Liver (tissue), 9 donors: Measurements from ENCODE around the gene PRICKLE4. TPM values are rescaled to one million over a fixed set of nuclear protein-coding genes. Genes with fewer than 3 reads are reported as not detected.
"Not testable (repeated sequence)": the region's sequence is repeated elsewhere in the genome, so short reads cannot be mapped to it uniquely, and the experiment has no call there.

Source experiments
- DNase-seq: peaks from one replicate; pipeline ENCODE4 v3.0.0-alpha.2; 2017; ENCODE audit warnings: low spot score
- H3K27ac ChIP-seq, 2 donors: one replicate each; pipeline ENCODE4 v1.7.0; 2013; ENCODE audit warnings: inconsistent platforms in 2 of 2, low read length in 2 of 2, control low read depth in 1 of 2, low read depth in 1 of 2, mild to moderate bottlenecking in 1 of 2
- H3K27me3 ChIP-seq, 4 donors: one replicate each; pipeline versions ENCODE4 v1.6.1 to v1.7.0; 2013; ENCODE audit warnings: low read length in 3 of 4, inconsistent platforms in 1 of 4, mild to moderate bottlenecking in 1 of 4, moderate library complexity in 1 of 4; ENCODE audit not compliant: control insufficient read depth in 4 of 4, insufficient read depth in 4 of 4
- H3K36me3 ChIP-seq, 4 donors: one replicate each; pipeline versions ENCODE4 v1.6.1 to v1.7.0; 2013; ENCODE audit warnings: low read length in 3 of 4, mild to moderate bottlenecking in 3 of 4, low read depth in 1 of 4, moderate library complexity in 1 of 4; ENCODE audit not compliant: control insufficient read depth in 4 of 4, insufficient read depth in 3 of 4
- H3K4me1 ChIP-seq, 4 donors: one replicate each; pipeline versions ENCODE4 v1.6.1 to v1.7.0; 2013; ENCODE audit warnings: low read length in 3 of 4, mild to moderate bottlenecking in 3 of 4, moderate library complexity in 1 of 4; ENCODE audit not compliant: control insufficient read depth in 4 of 4, insufficient read depth in 4 of 4
- H3K4me3 ChIP-seq, 3 donors: one replicate each; pipeline versions ENCODE4 v1.6.1 to v1.7.0; 2013; ENCODE audit warnings: low read length in 3 of 3, control low read depth in 1 of 3, low read depth in 1 of 3, mild to moderate bottlenecking in 1 of 3
- H3K9ac ChIP-seq, 2 donors: one replicate each; pipeline ENCODE4 v1.7.0; 2013; ENCODE audit warnings: low read length in 2 of 2, mild to moderate bottlenecking in 2 of 2, moderate library complexity in 2 of 2, control low read depth in 1 of 2, low read depth in 1 of 2
- H3K9me3 ChIP-seq, 4 donors: one replicate each; pipeline versions ENCODE4 v1.6.1 to v1.7.0; 2013; ENCODE audit warnings: low read length in 3 of 4; ENCODE audit not compliant: control insufficient read depth in 4 of 4
- FOXA1 ChIP-seq: IDR thresholded peaks from 2 replicates; pipeline ENCODE4 v1.6.1; 2016; ENCODE audit warnings: antibody characterized with exemption
- FOXA2 ChIP-seq: IDR thresholded peaks from 2 replicates; pipeline ENCODE4 v1.6.1; 2016; ENCODE audit warnings: antibody characterized with exemption
- GABPA ChIP-seq, 2 donors: IDR thresholded peaks in 1 of 2; conservative IDR thresholded peaks in 1 of 2; 2 replicates each; pipeline ENCODE4 v1.6.1; 2016; ENCODE audit warnings: antibody characterized with exemption in 2 of 2, mild to moderate bottlenecking in 1 of 2, moderate library complexity in 1 of 2
- HNF4A ChIP-seq, 2 donors: conservative IDR thresholded peaks; 2 replicates each; pipeline ENCODE4 v1.6.1; 2016; ENCODE audit warnings: antibody characterized with exemption in 2 of 2, mild to moderate bottlenecking in 2 of 2
- HNF4G ChIP-seq: IDR thresholded peaks from 2 replicates; pipeline ENCODE4 v1.6.1; 2016; ENCODE audit warnings: antibody characterized with exemption
- JUND ChIP-seq, 2 donors: IDR thresholded peaks; 2 replicates each; pipeline ENCODE4 v1.6.1; 2016; ENCODE audit warnings: antibody characterized with exemption in 2 of 2
- NR2F2 ChIP-seq: IDR thresholded peaks from 2 replicates; pipeline ENCODE4 v1.6.1; 2016; ENCODE audit warnings: antibody characterized with exemption
- RAD21 ChIP-seq, 2 donors: IDR thresholded peaks; 2 replicates each; pipeline ENCODE4 v1.6.1; 2016; ENCODE audit warnings: antibody characterized with exemption in 2 of 2, mild to moderate bottlenecking in 2 of 2
- REST ChIP-seq: IDR thresholded peaks from 2 replicates; pipeline ENCODE4 v1.6.1; 2016; ENCODE audit warnings: antibody characterized with exemption, mild to moderate bottlenecking
- RXRA ChIP-seq, 2 donors: IDR thresholded peaks; 2 replicates each; pipeline ENCODE4 v1.6.1; 2017 to 2018; ENCODE audit warnings: antibody characterized with exemption in 2 of 2, mild to moderate bottlenecking in 1 of 2
- SP1 ChIP-seq: IDR thresholded peaks from 2 replicates; pipeline ENCODE4 v1.6.1; 2018; ENCODE audit warnings: antibody characterized with exemption, mild to moderate bottlenecking
- TAF1 ChIP-seq: conservative IDR thresholded peaks from 2 replicates; pipeline ENCODE4 v1.6.1; 2016; ENCODE audit warnings: antibody characterized with exemption, mild to moderate bottlenecking
- YY1 ChIP-seq: IDR thresholded peaks from 2 replicates; pipeline ENCODE4 v1.6.1; 2016; ENCODE audit warnings: antibody characterized with exemption, mild to moderate bottlenecking
- WGBS: extraction: QIAGEN DNeasy Blood & Tissue Kit; methylation state at CpG from one replicate; pipeline ENCODE4 v1.1.7; 2013; 5-methylcytosine and 5-hydroxymethylcytosine counted together
- polyA plus RNA-seq, 2 donors: library from polyadenylated mRNA; stranded (reverse) in 1 of 2; unstranded in 1 of 2; fragments of 200-250 nt in 1 of 2; fragments of >200 nt in 1 of 2; fragmentation: Nextera tagmentation in 1 of 2; extraction: Ambion mirVana in 1 of 2; gene quantifications; one replicate each; pipeline versions ENCODE4 v1.2.1 to v1.2.3, GENCODE V29; 2013 to 2015
- total RNA-seq, 2 donors: library from RNA; depleted of rRNA; stranded (reverse); fragments of >200 nt; gene quantifications; one replicate each; pipeline ENCODE4 v1.2.3, GENCODE V29; 2014
- TF ChIP-seq, protein P1 (sequence below): IDR thresholded peaks from 2 replicates; pipeline ENCODE4 v1.6.1; 2016; ENCODE audit warnings: antibody characterized with exemption
- TF ChIP-seq, protein P2 (sequence below): IDR thresholded peaks from 2 replicates; pipeline ENCODE4 v1.6.1; 2016; ENCODE audit warnings: antibody characterized with exemption
- TF ChIP-seq, protein P3 (sequence below): fragments of 150-350 bp; IDR thresholded peaks from 2 replicates; pipeline ENCODE4 v1.5.1; 2017; ENCODE audit warnings: improper control_type of control experiment, low read depth, low read length; ENCODE audit not compliant: missing input control
- donor health status: healthy.
- donor health status: healthy.
- donor health status: healthy.
- donor health status: healthy.
- donor health status: healthy.

The PRICKLE4 gene
- total and polyA plus RNA-seq, 4 donors, result 0.37 to 1.4 (median 0.98) TPM; not detected in 1

- no peak for TF ChIP-seq REST
- TF ChIP-seq, protein P1, sequence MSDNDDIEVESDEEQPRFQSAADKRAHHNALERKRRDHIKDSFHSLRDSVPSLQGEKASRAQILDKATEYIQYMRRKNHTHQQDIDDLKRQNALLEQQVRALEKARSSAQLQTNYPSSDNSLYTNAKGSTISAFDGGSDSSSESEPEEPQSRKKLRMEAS, result no peak
- no peak for TF ChIP-seq NR2F2
- TF ChIP-seq HNF4A (conservative IDR thresholded peaks at IDR 0.05), result no peak
- no peak for TF ChIP-seq FOXA1
- no peak for TF ChIP-seq JUND (IDR thresholded peaks at IDR 0.05)
These were observed 20.5 kb upstream of the PRICKLE4 start (continued) for GRCh38 chr6:41759905-41760579.

DNA sequence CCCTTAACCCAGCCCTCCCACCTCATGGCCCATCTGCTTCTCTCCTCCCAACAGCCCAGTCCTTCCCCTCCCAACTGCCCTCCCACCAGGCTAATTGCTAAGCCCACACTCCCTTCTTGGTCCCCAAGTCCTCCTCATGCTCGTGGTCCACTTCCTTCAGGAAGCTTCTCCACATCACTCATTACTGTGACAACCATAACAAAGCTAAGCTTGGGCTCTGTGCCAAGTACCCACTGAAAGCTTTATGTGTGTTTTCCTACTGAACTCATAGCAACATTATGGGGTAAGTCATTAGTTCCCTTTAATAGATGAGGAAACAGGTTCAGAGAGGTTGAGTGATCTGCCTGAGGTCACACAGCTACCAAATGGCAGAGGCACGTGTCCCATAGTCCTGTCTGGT is 17.1 kb upstream of the PRICKLE4 start:
- WGBS, result 51% methylated on average over 2 of the region's 2 CpGs
- Histone ChIP-seq H3K4me3 (no peak overlapping the region), H3K36me3 (no peaks in the 10 kb centered on the region), H3K27ac (no peak overlapping the region), H3K4me1 (no peaks in the 10 kb centered on the region), H3K27me3 (no peaks in the 10 kb centered on the region), H3K9me3 (no peaks in the 10 kb centered on the region), H3K9ac (no peak overlapping the region)
- no peak for DNase-seq
- TF ChIP-seq HNF4A (conservative IDR thresholded peaks at IDR 0.05), result no peak
- TF ChIP-seq, protein P2, sequence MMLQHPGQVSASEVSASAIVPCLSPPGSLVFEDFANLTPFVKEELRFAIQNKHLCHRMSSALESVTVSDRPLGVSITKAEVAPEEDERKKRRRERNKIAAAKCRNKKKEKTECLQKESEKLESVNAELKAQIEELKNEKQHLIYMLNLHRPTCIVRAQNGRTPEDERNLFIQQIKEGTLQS, result no peak
- TF ChIP-seq, protein P3, sequence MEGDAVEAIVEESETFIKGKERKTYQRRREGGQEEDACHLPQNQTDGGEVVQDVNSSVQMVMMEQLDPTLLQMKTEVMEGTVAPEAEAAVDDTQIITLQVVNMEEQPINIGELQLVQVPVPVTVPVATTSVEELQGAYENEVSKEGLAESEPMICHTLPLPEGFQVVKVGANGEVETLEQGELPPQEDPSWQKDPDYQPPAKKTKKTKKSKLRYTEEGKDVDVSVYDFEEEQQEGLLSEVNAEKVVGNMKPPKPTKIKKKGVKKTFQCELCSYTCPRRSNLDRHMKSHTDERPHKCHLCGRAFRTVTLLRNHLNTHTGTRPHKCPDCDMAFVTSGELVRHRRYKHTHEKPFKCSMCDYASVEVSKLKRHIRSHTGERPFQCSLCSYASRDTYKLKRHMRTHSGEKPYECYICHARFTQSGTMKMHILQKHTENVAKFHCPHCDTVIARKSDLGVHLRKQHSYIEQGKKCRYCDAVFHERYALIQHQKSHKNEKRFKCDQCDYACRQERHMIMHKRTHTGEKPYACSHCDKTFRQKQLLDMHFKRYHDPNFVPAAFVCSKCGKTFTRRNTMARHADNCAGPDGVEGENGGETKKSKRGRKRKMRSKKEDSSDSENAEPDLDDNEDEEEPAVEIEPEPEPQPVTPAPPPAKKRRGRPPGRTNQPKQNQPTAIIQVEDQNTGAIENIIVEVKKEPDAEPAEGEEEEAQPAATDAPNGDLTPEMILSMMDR, result no peak
- no peak for TF ChIP-seq SP1
- TF ChIP-seq HNF4G, result no peak
- no peak for TF ChIP-seq NR2F2
- no peak for TF ChIP-seq FOXA2
- TF ChIP-seq RAD21 (IDR thresholded peaks at IDR 0.05), result no peak
- TF ChIP-seq GABPA (IDR thresholded peaks at IDR 0.05 in 1 of 2, conservative IDR thresholded peaks at IDR 0.05 in 1 of 2), result no peak
- no peak for TF ChIP-seq REST
- TF ChIP-seq RXRA (IDR thresholded peaks at IDR 0.05), result no peak
- TF ChIP-seq YY1, result no peak
- TF ChIP-seq TAF1, result no peak
- TF ChIP-seq, protein P1, result no peak
- no peak for TF ChIP-seq FOXA1
- no peak for TF ChIP-seq JUND (IDR thresholded peaks at IDR 0.05)

GRCh38 chr6:41766043-41766664 is 14.4 kb upstream of the PRICKLE4 start:
- not testable (repeated sequence) for H3K27ac ChIP-seq, DNase-seq, H3K9ac ChIP-seq, H3K4me3 ChIP-seq, H3K9me3 ChIP-seq, H3K4me1 ChIP-seq, H3K36me3 ChIP-seq, H3K27me3 ChIP-seq
- 88% methylated on average over 4 of the region's 4 CpGs for WGBS
